HT-29 (cell line): ENCODE measurements around the gene KCNE3. TPM values are rescaled to one million over a fixed set of nuclear protein-coding genes. Genes with fewer than 3 reads are reported as not detected.
A peak's percentile ranks its signal among the peaks of the same experiment; 100 is the strongest.

Source experiments
- DNase-seq: peaks from one replicate; pipeline ENCODE4 v3.0.0-alpha.2; 2015; ENCODE audit warnings: low spot score
- total RNA-seq: library from RNA; depleted of rRNA; stranded (reverse); fragments of >200 nt; shearing (Covaris generic); gene quantifications from 2 replicates; pipeline ENCODE4 v1.2.3, GENCODE V29; 2014; rRNA removed

Gene KCNE3, protein sequence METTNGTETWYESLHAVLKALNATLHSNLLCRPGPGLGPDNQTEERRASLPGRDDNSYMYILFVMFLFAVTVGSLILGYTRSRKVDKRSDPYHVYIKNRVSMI
- total RNA-seq = 59.1 and 79.2 TPM in 2 replicates

DNA sequence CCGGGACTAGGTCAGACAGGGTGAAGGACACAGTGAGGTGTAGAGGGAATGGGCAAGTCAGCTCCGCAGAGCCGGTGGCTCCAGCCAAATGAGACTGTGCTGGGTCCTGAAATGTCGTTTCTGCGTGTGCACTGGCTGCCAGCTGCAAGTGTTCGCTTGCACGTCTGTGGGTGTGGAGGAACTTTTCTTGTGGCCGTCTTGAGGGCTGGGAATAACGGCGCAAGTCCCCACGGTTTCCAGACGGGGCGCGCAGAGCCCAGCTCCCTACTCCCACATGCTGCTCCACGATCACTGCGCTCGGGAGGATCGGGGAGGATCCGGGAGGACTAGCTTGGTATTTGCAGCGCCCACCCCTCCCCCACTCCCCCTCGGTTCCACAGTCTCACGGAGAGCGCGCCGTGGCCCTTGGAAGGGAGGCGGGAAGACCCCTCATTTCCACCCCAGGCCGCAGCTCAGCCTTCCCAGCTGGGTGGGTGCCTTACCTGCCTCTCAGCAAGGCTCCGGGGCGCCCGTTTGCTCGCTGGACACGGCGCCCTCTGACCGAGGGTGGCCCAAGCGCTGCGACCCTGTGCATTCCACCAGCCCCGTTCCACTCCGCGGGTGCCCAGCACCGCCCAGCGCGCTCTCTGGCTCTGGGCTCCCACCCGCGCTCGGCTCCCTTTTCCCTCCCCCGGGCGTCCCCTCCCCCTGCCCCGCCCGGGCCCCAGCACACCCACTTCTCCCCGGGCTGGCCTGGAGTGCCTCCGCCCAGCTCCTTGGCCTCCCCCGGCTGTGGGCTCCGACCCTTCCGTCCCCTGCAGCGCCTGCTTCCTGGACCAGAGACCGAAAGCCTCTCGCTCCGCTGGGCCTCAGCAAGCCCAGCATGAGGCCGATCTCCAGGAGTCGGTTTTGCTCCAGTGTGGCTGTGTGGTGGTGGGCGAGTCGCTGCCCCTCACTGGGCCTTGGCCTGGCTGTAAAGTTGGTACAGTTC, at the start of gene KCNE3:
TSS of gene KCNE3 (minus strand) at position 634 of the 970 bp plus-strand sequence. CDS start 9,986 bp downstream, outside the sequence.
- DNase-seq = peak; percentile 47

DNA sequence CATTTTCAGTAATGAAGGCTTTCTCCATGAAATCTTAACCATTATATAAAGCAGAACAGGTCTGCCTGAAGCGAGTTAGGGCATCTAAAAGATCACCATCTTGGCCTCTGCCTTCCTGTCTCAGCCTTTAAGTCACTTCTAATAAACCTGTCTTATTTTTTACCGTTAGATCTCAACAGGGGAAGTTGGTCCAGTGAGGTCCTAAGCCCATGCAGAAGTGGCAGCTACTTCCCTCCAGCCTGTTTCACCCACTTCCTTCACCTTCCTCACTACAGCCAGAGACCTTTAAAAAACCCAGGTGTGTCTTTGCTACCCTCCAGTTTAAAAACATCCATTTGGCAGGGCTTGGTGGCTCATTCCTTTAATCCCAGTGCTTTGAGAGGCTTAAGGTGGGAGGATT, 40.2 kb upstream of the KCNE3 start:
- DNase-seq = no peak

DNA sequence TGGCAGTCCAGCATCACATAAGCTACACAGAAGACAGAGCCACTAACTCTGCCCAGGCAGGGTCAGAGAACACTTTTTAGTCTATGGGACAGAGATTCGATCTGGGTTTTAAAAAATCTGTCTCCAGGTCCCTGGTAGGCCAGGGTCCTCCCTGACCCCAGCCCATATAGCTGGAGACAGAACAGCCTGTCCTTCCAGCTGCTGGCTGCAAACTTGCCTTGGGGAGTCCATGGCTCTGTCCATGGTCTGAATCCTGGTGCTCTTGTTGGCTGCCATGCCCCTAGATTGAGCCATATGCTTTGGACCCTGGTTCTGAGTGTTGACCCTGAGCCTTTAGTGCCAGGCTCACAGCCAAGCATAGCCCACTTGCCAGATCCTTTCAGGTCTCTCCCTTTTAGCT, 39.5 kb upstream of the KCNE3 start:
- no peak for DNase-seq

DNA sequence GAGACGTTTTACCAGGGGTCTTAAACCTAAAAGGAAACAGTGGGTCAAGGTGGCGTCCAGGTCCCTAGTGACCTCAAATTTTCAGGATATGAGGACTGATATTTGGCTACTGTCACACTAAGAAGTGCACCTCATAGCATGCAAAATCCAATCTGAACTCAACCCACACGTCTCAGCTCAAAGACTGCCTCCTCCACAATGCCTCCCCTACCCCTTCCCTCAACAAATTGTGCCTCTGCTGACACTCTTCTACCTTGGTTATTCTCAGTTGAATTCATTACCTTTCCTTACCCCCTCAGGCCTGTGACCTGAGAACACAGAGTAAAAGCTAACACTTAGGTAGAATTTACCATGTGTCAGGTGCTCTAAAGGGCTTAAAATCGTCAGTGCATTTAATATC, 38.6 kb upstream of the KCNE3 start:
- DNase-seq = no peak

DNA sequence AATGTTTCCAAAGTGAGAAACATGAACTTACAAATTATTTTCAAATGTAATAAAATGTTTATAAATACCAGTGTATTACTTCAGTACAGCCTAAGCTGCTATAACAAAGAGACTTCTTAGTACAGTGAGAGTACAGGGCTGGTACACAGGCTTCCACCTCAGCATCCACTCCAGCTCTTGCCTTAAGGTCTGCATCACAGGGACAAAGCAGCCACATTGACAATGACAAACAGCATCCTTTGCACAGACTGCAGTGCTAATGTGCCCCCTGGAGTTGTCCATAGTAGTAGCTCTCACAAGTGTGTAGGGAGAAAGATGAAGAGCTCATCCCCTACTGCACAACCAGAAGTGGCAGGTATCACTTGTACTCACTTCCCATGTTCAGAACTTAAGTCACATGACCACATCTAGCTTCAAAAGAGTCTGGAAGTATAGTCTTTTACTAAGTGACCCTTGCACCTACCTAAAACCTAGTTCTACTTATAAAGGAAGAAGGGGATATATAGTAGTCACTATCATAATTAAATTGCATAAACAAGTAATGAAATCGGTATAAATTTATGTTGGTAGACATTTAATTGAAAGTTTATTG, 36.8 kb upstream of the KCNE3 start:
- DNase-seq = peak; percentile 40

DNA sequence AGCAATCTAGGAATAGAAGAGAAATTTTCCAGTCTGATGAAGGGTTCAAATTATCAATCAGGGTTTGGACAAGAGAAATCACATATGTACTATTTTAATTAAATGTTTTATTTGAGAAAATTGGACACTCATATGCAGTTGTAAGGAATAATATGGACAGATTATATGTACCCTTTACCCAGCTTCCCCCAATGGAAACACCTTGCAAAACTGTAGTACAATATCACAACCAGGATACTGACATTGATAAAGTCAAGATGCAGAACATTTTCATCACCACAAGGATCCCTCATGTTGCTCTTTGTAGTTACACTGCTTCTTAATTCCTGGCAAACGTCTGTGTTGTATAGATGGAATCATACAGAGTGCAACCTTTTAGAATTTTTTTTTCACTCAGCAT, 27.6 kb upstream of the KCNE3 start:
- DNase-seq = no peak

DNA sequence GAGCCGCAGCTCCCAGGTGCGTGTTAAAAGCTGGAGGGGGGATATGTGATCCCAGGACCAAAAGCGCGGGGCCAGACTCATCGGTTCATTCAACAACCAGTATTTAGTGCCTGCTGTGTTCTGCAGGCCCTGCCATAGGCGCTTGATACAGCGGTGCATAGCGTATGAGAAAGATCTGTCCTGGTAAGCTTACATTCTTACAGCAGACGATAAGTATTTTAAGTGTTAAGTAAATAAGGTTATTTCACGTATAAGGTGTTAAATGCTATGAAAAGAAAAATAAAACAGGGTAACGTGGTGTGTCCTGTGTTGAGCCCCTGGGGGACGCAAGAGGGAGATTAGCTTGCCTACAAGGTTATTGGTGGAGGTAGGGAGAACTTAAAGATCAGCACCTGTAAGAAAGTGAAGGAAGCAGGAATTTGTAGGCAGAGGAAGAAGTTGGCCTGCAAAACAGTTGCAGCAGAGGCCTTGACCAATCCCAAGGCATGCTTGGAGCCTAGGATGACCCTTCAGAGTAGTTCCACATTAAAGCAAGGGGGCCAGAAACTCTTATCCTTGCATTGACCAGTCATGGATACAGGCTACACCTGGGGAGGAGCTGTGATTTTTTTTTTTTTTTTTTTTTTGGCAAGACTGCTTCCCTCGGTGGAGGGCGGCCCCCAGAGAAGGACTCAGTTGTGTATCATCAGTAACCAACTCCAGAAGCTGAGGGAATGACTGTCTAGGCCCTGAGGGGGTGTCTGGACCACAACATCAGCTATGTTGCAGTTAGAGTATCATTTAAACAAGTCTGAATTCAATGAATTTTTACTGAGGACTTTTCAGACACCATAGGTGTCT, 26.7 kb upstream of the KCNE3 start:
- DNase-seq = peak; percentile 88

DNA sequence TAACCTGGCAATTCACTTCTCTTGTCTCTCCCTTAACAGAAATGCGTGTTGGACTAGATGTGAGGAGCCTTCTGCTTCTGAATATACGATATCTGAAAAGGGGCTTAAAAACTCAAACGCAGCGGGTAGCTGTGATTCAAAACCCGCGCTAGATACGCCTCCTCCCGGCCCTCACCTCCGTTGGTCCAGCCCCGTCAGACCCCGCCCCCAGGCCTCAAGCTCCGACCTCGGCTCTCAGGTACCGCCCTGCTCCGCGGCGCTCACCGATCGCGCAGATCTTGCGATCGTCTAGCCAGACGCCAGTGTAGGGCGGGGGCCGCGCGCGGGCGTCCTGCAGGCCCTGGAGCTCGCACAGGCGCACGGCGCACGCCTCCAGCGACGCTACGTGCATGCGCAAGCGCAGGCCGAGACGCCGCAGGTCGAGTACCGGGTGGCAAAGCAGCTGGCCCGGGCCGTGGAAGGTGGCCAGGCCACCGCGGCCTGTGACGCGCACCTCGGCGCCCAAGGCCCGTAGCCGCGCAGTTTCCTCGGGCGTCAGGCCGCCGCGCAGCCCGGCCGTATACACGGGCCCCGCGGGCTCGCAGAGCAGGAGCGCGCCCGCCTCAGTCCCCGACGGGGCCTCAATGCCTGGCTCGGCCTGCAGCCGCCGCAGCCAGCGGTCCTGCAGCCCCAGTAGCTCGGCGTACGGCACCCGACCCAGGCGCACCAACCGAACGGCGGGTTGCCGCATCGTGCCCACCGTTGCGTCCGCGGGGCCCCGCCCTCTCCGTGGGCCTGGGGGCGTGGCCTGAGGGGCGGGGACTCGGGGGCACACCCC, 25.8 kb upstream of the KCNE3 start, which contains the start of gene LIPT2:
TSS of gene LIPT2 (minus strand) at position 751 of the 817 bp plus-strand sequence. CDS start at position 730, 21 bp downstream.
- DNase-seq = peak; percentile 99

DNA sequence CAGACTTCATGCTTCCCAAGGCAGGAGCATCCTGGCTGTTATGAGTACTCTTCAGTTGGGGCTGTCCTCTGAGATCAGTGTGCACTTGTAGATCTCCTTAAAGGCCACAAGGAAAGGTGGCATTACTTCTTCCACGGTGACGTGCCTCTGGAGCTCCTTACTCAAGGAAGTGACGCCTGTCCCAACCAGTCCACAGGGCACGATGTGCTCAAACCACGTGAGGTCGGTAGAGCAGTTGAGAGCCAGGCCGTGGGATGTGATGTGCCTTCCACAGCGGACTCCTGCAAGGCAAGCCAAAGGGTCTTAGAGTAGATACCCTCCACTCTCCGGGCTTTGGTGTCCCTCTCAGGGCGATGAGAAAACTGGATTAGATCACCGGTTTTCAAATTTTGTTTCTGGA, 24.7 kb upstream of the KCNE3 start:
- peak; percentile 17 for DNase-seq

DNA sequence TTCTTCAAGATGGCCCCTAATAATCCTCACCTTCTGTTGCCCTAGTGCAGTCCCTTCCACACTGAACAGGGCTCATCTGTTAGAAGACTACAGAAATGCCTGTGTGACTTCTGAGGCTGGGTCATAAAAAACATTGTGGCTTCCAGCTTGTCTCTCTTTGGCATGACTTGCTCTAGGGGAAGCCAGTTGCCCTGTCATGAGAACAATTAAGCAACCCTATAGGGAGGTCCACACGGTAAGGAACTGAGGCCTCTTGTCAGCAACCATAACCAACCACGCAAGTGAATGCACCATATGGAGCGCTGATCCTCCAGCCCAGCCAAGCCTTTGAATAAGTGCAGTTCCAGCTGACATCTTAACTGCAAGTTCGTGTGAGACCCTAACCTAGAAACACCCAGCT, 23.6 kb upstream of the KCNE3 start:
- no peak for DNase-seq

DNA sequence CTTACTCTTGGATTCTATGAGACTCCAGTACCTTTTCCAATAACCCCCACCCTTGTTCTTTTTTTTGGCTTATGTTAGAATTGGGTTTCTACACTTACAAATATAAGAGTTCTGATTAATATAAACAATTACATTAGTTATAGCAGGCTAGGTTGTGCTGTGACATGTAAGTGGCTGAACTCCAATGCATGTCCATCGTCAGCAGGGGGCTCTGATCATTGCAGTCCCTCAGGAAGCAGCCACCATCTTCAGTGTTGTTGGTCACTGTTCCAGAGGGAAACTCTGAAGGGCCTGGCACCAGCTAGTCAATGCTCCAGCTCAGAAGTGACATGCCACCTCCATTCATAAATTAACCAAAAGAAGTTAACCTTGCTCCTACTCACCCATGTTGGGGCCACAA, 20.5 kb upstream of the KCNE3 start:
- peak; percentile 86 for DNase-seq

DNA sequence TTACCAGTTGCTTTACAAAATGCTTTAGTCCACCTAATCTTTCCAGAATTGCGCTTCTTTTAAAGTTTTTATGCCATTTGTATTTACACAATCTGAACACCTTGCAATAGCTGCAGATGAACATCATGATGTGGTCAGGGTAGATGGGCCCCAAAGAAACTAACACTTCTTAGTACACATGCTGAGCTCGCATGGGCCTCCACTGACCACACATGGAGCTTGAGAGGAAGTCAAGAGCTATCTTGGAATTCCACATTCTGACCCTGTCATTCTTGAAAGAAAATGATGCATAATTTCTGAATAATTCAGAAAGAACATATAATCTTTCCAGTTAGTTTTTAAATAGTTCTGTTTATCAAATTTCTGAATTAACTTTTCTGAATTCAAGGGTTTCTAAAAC, 18.5 kb upstream of the KCNE3 start:
- no peak for DNase-seq

DNA sequence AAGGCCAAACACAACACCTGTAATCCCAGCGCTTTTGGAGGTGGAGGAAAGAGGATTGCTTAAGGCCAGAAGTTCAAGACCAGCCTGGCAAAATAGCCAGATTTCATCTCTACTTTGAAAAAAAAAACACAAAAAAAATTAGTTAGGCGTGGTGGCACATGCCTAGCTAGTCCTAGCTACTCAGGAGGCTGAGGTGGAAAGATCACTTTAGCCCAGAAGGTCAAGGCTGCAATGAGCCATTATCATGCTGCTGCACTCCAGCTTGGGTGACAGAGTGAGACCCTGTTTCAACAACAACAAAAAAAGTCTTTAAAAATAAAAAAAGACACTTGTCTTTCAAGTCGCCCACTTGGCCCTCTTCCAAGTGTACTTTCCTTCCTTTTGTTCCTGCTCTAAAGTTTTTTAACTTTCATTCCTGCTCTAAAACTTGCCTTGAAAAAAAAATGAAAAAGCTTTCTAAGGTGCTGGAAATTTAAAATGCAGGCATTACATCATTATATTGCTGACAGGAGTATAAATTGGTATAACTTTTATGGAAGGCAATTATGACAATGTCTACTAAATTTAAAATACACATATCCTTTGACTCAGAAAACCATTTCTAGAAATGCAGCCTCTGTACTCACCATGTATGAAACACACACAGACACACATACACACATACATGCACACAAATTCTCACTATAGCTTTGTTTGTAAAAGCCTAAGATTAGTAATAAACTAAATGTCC, 13.5 kb upstream of the KCNE3 start:
- DNase-seq = no peak

DNA sequence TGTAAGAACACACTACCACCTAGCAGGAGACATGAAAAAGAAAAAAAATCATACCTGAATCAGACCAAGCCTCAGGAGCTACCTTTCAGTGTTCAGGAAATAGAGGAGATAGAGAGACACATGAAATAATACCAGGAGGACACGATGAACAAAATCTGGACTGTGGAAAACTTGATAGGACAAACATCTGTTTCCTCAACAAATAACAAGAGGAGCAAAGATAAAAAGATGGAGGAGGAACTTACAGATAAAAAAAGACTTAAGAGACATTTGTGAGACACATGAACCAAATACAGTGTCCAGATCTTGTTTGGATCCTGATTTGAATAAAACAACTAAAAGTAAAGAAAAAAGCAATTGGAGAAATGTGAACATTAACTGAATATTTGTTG, 12.4 kb upstream of the KCNE3 start:
- no peak for DNase-seq

DNA sequence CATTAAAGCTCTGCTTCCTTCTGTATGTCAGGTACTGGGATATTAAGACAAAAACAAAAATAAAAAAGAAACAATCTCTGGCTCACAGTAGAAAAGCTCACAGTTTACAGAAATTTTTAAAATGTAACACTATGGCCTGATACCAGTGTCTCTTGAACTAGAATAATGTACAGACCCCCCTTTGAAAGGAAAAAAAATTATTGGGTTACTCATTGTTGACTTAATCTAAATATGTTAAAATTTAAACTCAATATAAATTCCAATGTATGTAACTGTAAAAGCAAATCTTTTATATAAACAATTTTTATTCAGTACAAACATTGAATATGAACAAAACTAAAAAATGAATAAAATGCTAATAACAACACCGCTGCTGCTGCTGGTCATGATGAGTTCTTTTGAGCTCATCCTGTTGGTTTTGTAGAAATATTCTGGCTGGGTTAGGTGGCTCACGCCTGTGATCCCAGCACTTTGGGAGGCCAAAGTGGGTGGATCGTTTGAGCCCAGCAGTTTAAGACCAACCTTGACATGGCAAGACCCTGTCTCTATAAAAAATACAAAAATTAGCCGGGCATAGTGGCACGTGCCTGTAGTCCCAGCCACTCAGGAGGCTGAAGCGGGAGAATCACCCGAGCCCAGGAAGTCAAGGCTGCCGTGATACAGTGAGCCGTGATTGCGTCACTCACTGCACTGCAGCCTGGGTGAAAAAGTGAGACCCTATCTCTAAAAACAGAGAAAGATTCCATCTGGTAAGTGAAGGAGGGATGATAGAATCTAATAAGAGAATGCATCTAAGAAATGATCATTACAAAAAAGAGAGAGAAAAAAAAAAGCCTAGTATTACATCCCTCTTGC, 11.8 kb upstream of the KCNE3 start:
- DNase-seq = no peak

DNA sequence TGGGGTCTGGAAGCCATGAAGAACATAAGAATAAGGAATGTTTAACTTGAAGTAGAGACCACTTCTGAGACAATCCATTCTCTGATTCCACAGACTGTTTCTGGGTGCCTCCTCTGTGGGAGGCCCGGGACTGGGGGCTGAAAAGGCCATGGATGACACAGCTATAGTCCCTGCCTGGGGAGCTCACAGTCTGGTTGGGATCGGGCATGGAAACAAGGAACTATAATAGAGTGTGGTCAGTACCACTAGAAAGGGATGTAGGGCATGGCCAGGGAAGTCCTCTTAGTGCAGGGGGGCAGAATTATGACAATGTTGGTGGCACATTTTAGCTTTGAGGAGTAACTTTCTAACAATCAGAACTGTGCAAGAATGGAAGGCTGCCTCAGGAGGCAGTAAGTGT, 9.2 kb upstream of the KCNE3 start:
- DNase-seq = no peak

DNA sequence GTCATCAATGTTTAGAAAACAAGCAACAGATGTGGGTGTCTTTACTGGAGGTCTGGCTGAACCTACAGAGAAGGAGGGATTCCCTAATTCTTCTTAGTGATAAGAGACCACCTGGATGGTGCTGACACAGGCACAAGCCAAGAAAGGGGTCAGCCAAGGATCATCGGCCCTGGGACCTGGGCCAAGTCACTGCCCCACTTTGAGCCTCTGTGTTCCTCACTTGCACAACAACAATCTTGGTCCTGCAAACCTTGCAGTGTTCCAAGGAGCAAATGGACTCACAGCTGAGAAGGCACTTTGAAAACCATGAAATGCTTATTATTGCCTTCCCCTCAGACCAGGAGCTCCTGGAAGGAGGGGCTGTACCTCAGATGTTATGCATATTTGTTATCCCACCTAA, 7.0 kb upstream of the KCNE3 start:
- no peak for DNase-seq

DNA sequence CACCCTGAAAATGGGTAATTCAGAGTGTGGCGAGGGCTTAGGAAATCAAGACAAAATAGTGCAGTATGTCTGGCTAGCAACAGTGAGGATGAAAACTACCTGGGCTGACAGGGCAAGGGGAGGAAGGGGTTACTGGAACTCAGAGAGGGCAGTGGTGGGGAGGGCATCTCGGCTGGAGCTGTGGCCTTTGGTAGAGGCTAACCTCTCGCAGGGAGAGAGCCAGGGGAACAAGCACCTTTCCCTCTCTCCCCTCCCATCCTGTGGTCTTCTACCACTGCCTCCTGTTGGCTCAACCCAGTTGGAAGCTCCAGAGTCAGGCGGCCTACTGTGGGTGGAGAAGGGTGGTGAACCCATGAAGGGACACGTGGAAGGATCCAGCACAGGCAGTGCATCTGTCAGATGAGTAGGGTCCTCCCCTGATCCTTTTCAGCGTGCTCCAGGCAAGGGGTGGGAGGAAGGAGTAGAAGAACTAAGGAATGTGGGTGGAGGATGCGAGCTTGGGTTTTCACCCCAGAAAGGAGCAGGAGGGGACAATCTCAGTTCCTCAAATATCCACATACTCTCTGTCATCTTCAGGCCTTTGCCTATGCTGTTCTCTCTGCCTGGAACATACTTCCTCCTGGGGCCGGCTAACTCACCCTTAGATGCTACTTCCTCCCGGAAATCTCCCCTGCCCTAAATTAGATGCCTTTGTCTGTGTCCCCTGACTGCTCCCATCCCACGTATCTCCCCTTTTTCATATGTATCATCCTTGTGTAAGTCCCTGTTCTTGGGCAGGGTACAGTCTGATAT, 6.2 kb upstream of the KCNE3 start:
- no peak for DNase-seq
